Measurements from ENCODE around the gene PAPPA.

Gene PAPPA

GRCh38 chr9:116378873-116379272 is 225.3 kb downstream of the PAPPA start:
- H3K9me3 ChIP-seq, result no peaks in the 10 kb centered on the region
- H3K27me3 ChIP-seq, result no peaks in the 10 kb centered on the region
- no peaks in the 10 kb centered on the region for H3K4me1 ChIP-seq (ENCODE audit: control insufficient read depth in 1 of 2, insufficient read depth in 1 of 2, low read depth in 1 of 2, low read length in 1 of 2)
- H3K36me3 ChIP-seq, result no peaks in the 10 kb centered on the region
- H3K4me3 ChIP-seq (ENCODE audit: low read depth in 1 of 2, low read length in 1 of 2), result no peak overlapping the region
- no peak overlapping the region for H3K27ac ChIP-seq
- TF ChIP-seq CTCF (IDR thresholded peaks at IDR 0.05), result no peak

GRCh38 chr9:116379821-116380220 is 226.2 kb downstream of the PAPPA start:
- no peak overlapping the region for H3K4me3 ChIP-seq (ENCODE audit: low read depth in 1 of 2, low read length in 1 of 2)

GRCh38 chr9:116380496-116380995 is 227.0 kb downstream of the PAPPA start:
- Histone ChIP-seq H3K4me3 (ENCODE audit: low read depth in 1 of 2, low read length in 1 of 2) (no peak overlapping the region), H3K27ac (no peak overlapping the region), H3K9me3 (no peaks in the 10 kb centered on the region), H3K27me3 (no peaks in the 10 kb centered on the region), H3K4me1 (ENCODE audit: control insufficient read depth in 1 of 2, insufficient read depth in 1 of 2, low read depth in 1 of 2, low read length in 1 of 2) (no peaks in the 10 kb centered on the region), H3K36me3 (no peaks in the 10 kb centered on the region)
- no peak for TF ChIP-seq CTCF (IDR thresholded peaks at IDR 0.05)

More at GRCh38 chr9:116379821-116380220, 226.2 kb downstream of the PAPPA start:
- H3K27ac ChIP-seq, result no peak overlapping the region
- no peaks in the 10 kb centered on the region for H3K4me1 ChIP-seq (ENCODE audit: control insufficient read depth in 1 of 2, insufficient read depth in 1 of 2, low read depth in 1 of 2, low read length in 1 of 2)
- H3K9me3 ChIP-seq, result no peaks in the 10 kb centered on the region
- H3K27me3 ChIP-seq, result no peaks in the 10 kb centered on the region
- TF ChIP-seq CTCF (IDR thresholded peaks at IDR 0.05), result no peak
- H3K36me3 ChIP-seq, result no peaks in the 10 kb centered on the region

GRCh38 chr9:116381350-116381749 is 227.8 kb downstream of the PAPPA start:
- TF ChIP-seq CTCF (IDR thresholded peaks at IDR 0.05), result no peak
- Histone ChIP-seq H3K27me3 (no peaks in the 10 kb centered on the region), H3K9me3 (no peaks in the 10 kb centered on the region), H3K4me3 (ENCODE audit: low read depth in 1 of 2, low read length in 1 of 2) (no peak overlapping the region), H3K27ac (no peak overlapping the region), H3K4me1 (ENCODE audit: control insufficient read depth in 1 of 2, insufficient read depth in 1 of 2, low read depth in 1 of 2, low read length in 1 of 2) (no peaks in the 10 kb centered on the region), H3K36me3 (no peaks in the 10 kb centered on the region)

- no peaks in the 10 kb centered on the region for H3K36me3 ChIP-seq
- H3K27ac ChIP-seq, result no peak overlapping the region
- TF ChIP-seq CTCF (IDR thresholded peaks at IDR 0.05), result no peak
- no peaks in the 10 kb centered on the region for H3K4me1 ChIP-seq (ENCODE audit: control insufficient read depth in 1 of 2, insufficient read depth in 1 of 2, low read depth in 1 of 2, low read length in 1 of 2)
- H3K4me3 ChIP-seq (ENCODE audit: low read depth in 1 of 2, low read length in 1 of 2), result no peak overlapping the region
- H3K27me3 ChIP-seq, result no peaks in the 10 kb centered on the region
- no peaks in the 10 kb centered on the region for H3K9me3 ChIP-seq
Measured at GRCh38 chr9:116382053-116382452, 228.5 kb downstream of the PAPPA start.

- Histone ChIP-seq H3K27me3 (no peaks in the 10 kb centered on the region), H3K4me1 (ENCODE audit: control insufficient read depth in 1 of 2, insufficient read depth in 1 of 2, low read depth in 1 of 2, low read length in 1 of 2) (no peaks in the 10 kb centered on the region), H3K36me3 (no peaks in the 10 kb centered on the region), H3K4me3 (ENCODE audit: low read depth in 1 of 2, low read length in 1 of 2) (no peak overlapping the region), H3K27ac (no peak overlapping the region), H3K9me3 (no peaks in the 10 kb centered on the region)
- TF ChIP-seq CTCF (IDR thresholded peaks at IDR 0.05), result no peak
Measured at GRCh38 chr9:116383133-116383532, 229.5 kb downstream of the PAPPA start.

Data from neutrophil (primary cell).